ENCODE measurements around the gene ISL2.
"Not testable (repeated sequence)": the region's sequence is repeated elsewhere in the genome, so short reads cannot be mapped to it uniquely, and the experiment has no call there.

The ISL2 gene

GRCh38 chr15:76336254-76337058, at the start of gene ISL2:
Gene ISL2, plus strand, starts transcription at chr15:76336773. Its CDS starts 111 bp downstream, at chr15:76336884.
- Histone ChIP-seq H3K9me3 (ENCODE audit: insufficient read depth, low read length) (no peaks in the 10 kb centered on the region), H4K20me1 (ENCODE audit: low read depth, low read length) (no peaks in the 10 kb centered on the region; the same call in 1 of the 2 replicates), H3K36me3 (ENCODE audit: low read length) (no peaks in the 10 kb centered on the region), H3K4me3 (ENCODE audit: insufficient read depth, low read length, poor library complexity, severe bottlenecking) (peak within 1 kb of the TSS; percentile 96), H3K27ac (ENCODE audit: low read depth, low read length) (peak within 1 kb of the TSS; percentile 77), H3K27me3 (ENCODE audit: low read length) (no peaks in the 10 kb centered on the region), H2AFZ (ENCODE audit: low read depth, low read length, severe bottlenecking) (peak within 1 kb of the TSS; percentile 95), H3K9ac (ENCODE audit: low read length) (peak within 1 kb of the TSS; percentile 73), H3K9me2 (replicated peaks; ENCODE audit: insufficient read depth, low read length) (no peaks in the 10 kb centered on the region), H3F3A (ENCODE audit: insufficient read depth) (peaks cover 13% of the 10 kb centered on the region), H3K4me2 (ENCODE audit: low read depth, low read length, poor library complexity, severe bottlenecking) (peak within 1 kb of the TSS; percentile 98), H3K79me2 (ENCODE audit: insufficient read depth, low read length) (peaks cover 24% of the 10 kb centered on the region)
- no peak for TF ChIP-seq EZH2phosphoT487 (conservative IDR thresholded peaks at IDR 0.05; ENCODE audit: low read length)
- no peak for TF ChIP-seq CTCF (IDR thresholded peaks at IDR 0.05; ENCODE audit: insufficient read depth, low read length, poor library complexity, severe bottlenecking)

- Histone ChIP-seq H2AFZ (ENCODE audit: low read depth, low read length, severe bottlenecking) (no peak overlapping the region), H3K79me2 (ENCODE audit: insufficient read depth, low read length) (peaks cover 40% of the 10 kb centered on the region), H3K4me3 (ENCODE audit: insufficient read depth, low read length, poor library complexity, severe bottlenecking) (no peak overlapping the region), H3K36me3 (ENCODE audit: low read length) (peaks cover 25% of the 10 kb centered on the region; the same call in 1 of the 2 replicates), H3K9me3 (ENCODE audit: insufficient read depth, low read length) (no peaks in the 10 kb centered on the region), H3K4me2 (ENCODE audit: low read depth, low read length, poor library complexity, severe bottlenecking) (no peak overlapping the region), H3K9ac (ENCODE audit: low read length) (no peak overlapping the region), H3K9me2 (replicated peaks; ENCODE audit: insufficient read depth, low read length) (no peaks in the 10 kb centered on the region), H3K27me3 (ENCODE audit: low read length) (no peaks in the 10 kb centered on the region), H3K27ac (ENCODE audit: low read depth, low read length) (no peak overlapping the region), H3F3A (ENCODE audit: insufficient read depth) (no peaks in the 10 kb centered on the region), H4K20me1 (ENCODE audit: low read depth, low read length) (0 out of 2 replicates have a peak, but pooled peaks cover 11% of the 10 kb centered on the region)
- TF ChIP-seq CTCF (IDR thresholded peaks at IDR 0.05; ENCODE audit: insufficient read depth, low read length, poor library complexity, severe bottlenecking) (no peak), EZH2phosphoT487 (conservative IDR thresholded peaks at IDR 0.05; ENCODE audit: low read length) (no peak)
Observed at GRCh38 chr15:76289582-76289981, 47.0 kb upstream of the ISL2 start.

GRCh38 chr15:76293361-76293760, 43.2 kb upstream of the ISL2 start:
- H3K79me2 ChIP-seq (ENCODE audit: insufficient read depth, low read length) = peaks cover 73% of the 10 kb centered on the region
- H3K4me3 ChIP-seq (ENCODE audit: insufficient read depth, low read length, poor library complexity, severe bottlenecking) = no peak overlapping the region
- no peak overlapping the region for H3K9ac ChIP-seq (ENCODE audit: low read length)
- H3K27me3 ChIP-seq (ENCODE audit: low read length) = no peaks in the 10 kb centered on the region
- H3K36me3 ChIP-seq (ENCODE audit: low read length) = peaks cover 7% of the 10 kb centered on the region; the same call in 1 of the 2 replicates
- TF ChIP-seq EZH2phosphoT487 (conservative IDR thresholded peaks at IDR 0.05; ENCODE audit: low read length) (no peak), CTCF (IDR thresholded peaks at IDR 0.05; ENCODE audit: insufficient read depth, low read length, poor library complexity, severe bottlenecking) (no peak)
- no peak overlapping the region for H2AFZ ChIP-seq (ENCODE audit: low read depth, low read length, severe bottlenecking)
- H3K9me2 ChIP-seq (replicated peaks; ENCODE audit: insufficient read depth, low read length) = no peaks in the 10 kb centered on the region
- peaks cover 19% of the 10 kb centered on the region; the same call in 1 of the 2 replicates for H4K20me1 ChIP-seq (ENCODE audit: low read depth, low read length)
- H3K9me3 ChIP-seq (ENCODE audit: insufficient read depth, low read length) = no peaks in the 10 kb centered on the region
- no peak overlapping the region for H3K27ac ChIP-seq (ENCODE audit: low read depth, low read length)
- 0 out of 2 replicates have a peak, but pooled peaks cover 6% of the 10 kb centered on the region for H3F3A ChIP-seq (ENCODE audit: insufficient read depth)
- no peak overlapping the region for H3K4me2 ChIP-seq (ENCODE audit: low read depth, low read length, poor library complexity, severe bottlenecking)

- H3K4me3 ChIP-seq (ENCODE audit: insufficient read depth, low read length, poor library complexity, severe bottlenecking); H3F3A ChIP-seq (ENCODE audit: insufficient read depth); H3K9ac ChIP-seq (ENCODE audit: low read length); H2AFZ ChIP-seq (ENCODE audit: low read depth, low read length, severe bottlenecking); H3K27ac ChIP-seq (ENCODE audit: low read depth, low read length); H3K27me3 ChIP-seq (ENCODE audit: low read length); H3K9me2 ChIP-seq (replicated peaks; ENCODE audit: insufficient read depth, low read length); H3K4me2 ChIP-seq (ENCODE audit: low read depth, low read length, poor library complexity, severe bottlenecking); H3K9me3 ChIP-seq (ENCODE audit: insufficient read depth, low read length); H3K36me3 ChIP-seq (ENCODE audit: low read length): not testable (repeated sequence)
- Histone ChIP-seq H4K20me1 (ENCODE audit: low read depth, low read length) (peaks cover 19% of the 10 kb centered on the region; the same call in 1 of the 2 replicates), H3K79me2 (ENCODE audit: insufficient read depth, low read length) (peaks cover 84% of the 10 kb centered on the region)
Observed at GRCh38 chr15:76294463-76294862, 42.1 kb upstream of the ISL2 start.

Measured in SU-DHL-6 (cell line).